K562 (cell line): Measurements from ENCODE around the gene SYT6. TPM values are rescaled to one million over a fixed set of nuclear protein-coding genes. Genes with fewer than 3 reads are reported as not detected.

ENCODE experiments used
- CBFA2T2 ChIP-seq: fragments of 450-650 bp; conservative IDR thresholded peaks from 2 replicates; pipeline ENCODE4 v1.6.1; 2017; ENCODE audit warnings: mild to moderate bottlenecking
- DDX20 ChIP-seq: fragments of 450-650 bp; IDR thresholded peaks from 2 replicates; pipeline ENCODE4 v1.6.1; 2016; ENCODE audit warnings: missing genetic modification characterization, low read depth, mild to moderate bottlenecking, missing compliant biosample characterization, moderate library complexity
- FOSL1 ChIP-seq: fragments of 200-800 bp; sonication (Bioruptor generic); conservative IDR thresholded peaks from 2 replicates; pipeline ENCODE4 v1.6.1; 2016; ENCODE audit warnings: missing genetic modification characterization, missing compliant biosample characterization
- FOXA1 ChIP-seq: fragments of 450-650 bp; IDR thresholded peaks from 2 replicates; pipeline ENCODE4 v1.6.1; 2016; ENCODE audit warnings: mild to moderate bottlenecking, borderline replicate concordance
- FOXK2 ChIP-seq, 2 experiments: fragments of 450-650 bp; IDR thresholded peaks in 1 of 2; conservative IDR thresholded peaks in 1 of 2; 2 replicates each; pipeline ENCODE4 v1.6.1; 2016; ENCODE audit warnings: low read depth in 2 of 2, mild to moderate bottlenecking in 1 of 2
- MEF2D ChIP-seq: conservative IDR thresholded peaks from 2 replicates; pipeline ENCODE4 v1.6.1; 2016; ENCODE audit warnings: low read depth, missing genetic modification characterization, missing compliant biosample characterization
- NFIX ChIP-seq: fragments of 250-450 bp; sonication (Bioruptor Pico); IDR thresholded peaks from 2 replicates; pipeline ENCODE4 v1.4.0; 2020; ENCODE audit warnings: low read depth, mild to moderate bottlenecking, moderate library complexity
- NFXL1 ChIP-seq: fragments of 450-650 bp; formaldehyde crosslinking; IDR thresholded peaks from 2 replicates; pipeline ENCODE4 v1.4.0; 2021; ENCODE audit warnings: mild to moderate bottlenecking
- RAD21 ChIP-seq, 2 experiments: fragments of 250-450 bp in 1 of 2; fragments of 450-650 bp in 1 of 2; sonication (Bioruptor Pico) in 1 of 2; formaldehyde crosslinking in 1 of 2; IDR thresholded peaks in 1 of 2; conservative IDR thresholded peaks in 1 of 2; 2 replicates each; pipeline versions ENCODE4 v1.4.0 to v1.8.0; 2020 to 2022; ENCODE audit warnings: mild to moderate bottlenecking in 2 of 2, moderate library complexity in 1 of 2
- SMAD2 ChIP-seq: fragments of 150-350 bp; IDR thresholded peaks from 2 replicates; pipeline ENCODE4 v1.6.1; 2014; ENCODE audit warnings: low read depth, mild to moderate bottlenecking, low read length
- TAF9B ChIP-seq: fragments of 450-650 bp; IDR thresholded peaks from 2 replicates; pipeline ENCODE4 v1.6.1; 2018; ENCODE audit warnings: mild to moderate bottlenecking; ENCODE audit not compliant: partially characterized antibody
- ZBTB2 ChIP-seq: fragments of 450-650 bp; IDR thresholded peaks from 2 replicates; pipeline ENCODE4 v1.6.1; 2016; ENCODE audit warnings: antibody characterized with exemption
- ZBTB8A ChIP-seq: fragments of 450-650 bp; IDR thresholded peaks from 2 replicates; pipeline ENCODE4 v1.6.1; 2018; ENCODE audit warnings: mild to moderate bottlenecking, moderate library complexity; ENCODE audit not compliant: partially characterized antibody
- ZNF444 ChIP-seq: fragments of 250-450 bp; sonication (Bioruptor Pico); IDR thresholded peaks from 2 replicates; pipeline ENCODE4 v1.4.0; 2020; ENCODE audit warnings: mild to moderate bottlenecking, moderate library complexity
- ZNF699 ChIP-seq: fragments of 250-450 bp; sonication (Bioruptor Pico); IDR thresholded peaks from 2 replicates; pipeline ENCODE4 v1.8.0; 2021; ENCODE audit warnings: mild to moderate bottlenecking, moderate library complexity; ENCODE audit not compliant: insufficient replicate concordance
- ZSCAN29 ChIP-seq: fragments of 450-650 bp; IDR thresholded peaks from 2 replicates; pipeline ENCODE4 v1.6.1; 2017
- polyA plus RNA-seq, 8 experiments: library from polyadenylated mRNA; depleted of rRNA in 4 of 8; stranded (reverse) in 5 of 8; unstranded in 3 of 8; fragments of >200 nt; fragmentation: Nextera tagmentation in 2 of 8; fragmentation: Illumina TruSeq in 1 of 8; extraction: Ambion mirVana in 2 of 8; extraction: Trizol in 1 of 8; gene quantifications; 2 replicates each; pipeline versions ENCODE4 v1.2.1 to v1.2.3, GENCODE V29; 2011 to 2014; ENCODE audit warnings: inconsistent platforms in 1 of 8, missing spikeins in 1 of 8
- total RNA-seq, 7 experiments: library from RNA; depleted of rRNA in 6 of 7; stranded (reverse); fragments of >200 nt in 6 of 7; fragmentation: Illumina TruSeq in 2 of 7; extraction: Trizol in 2 of 7; gene quantifications; 2 replicates each; pipeline versions ENCODE4 v1.2.1 to v1.2.3, GENCODE V29; 2011 to 2021; ENCODE audit warnings: low replicate concordance in 1 of 7
- TF ChIP-seq, protein P1 (sequence below): fragments of 450-650 bp; formaldehyde crosslinking; IDR thresholded peaks from 2 replicates; pipeline ENCODE4 v1.4.0; 2020; ENCODE audit warnings: mild to moderate bottlenecking, moderate library complexity
- TF ChIP-seq, protein P2 (sequence below), 3 experiments: fragments of 200-800 bp in 1 of 3; sonication (Bioruptor generic) in 1 of 3; sonication (generic) in 1 of 3; formaldehyde crosslinking in 1 of 3; IDR thresholded peaks; 2 replicates each; pipeline versions ENCODE4 v1.6.1 to v1.8.0; 2016 to 2022; ENCODE audit warnings: mild to moderate bottlenecking in 2 of 3, missing compliant biosample characterization in 2 of 3, missing genetic modification characterization in 2 of 3, missing genetic modification reagents in 1 of 3
- TF ChIP-seq, protein P3 (sequence below): fragments of 450-650 bp; formaldehyde crosslinking; IDR thresholded peaks from 2 replicates; pipeline ENCODE4 v1.4.0; 2020; ENCODE audit warnings: mild to moderate bottlenecking, mixed read lengths
- TF ChIP-seq, protein P4 (sequence below), 3 experiments: IDR thresholded peaks in 2 of 3; conservative IDR thresholded peaks in 1 of 3; 2 replicates each; pipeline ENCODE4 v1.5.1; 2011 to 2012; ENCODE audit warnings: low read length in 3 of 3, mild to moderate bottlenecking in 3 of 3, control low read depth in 2 of 3, improper control_type of control experiment in 1 of 3, inconsistent platforms in 1 of 3, low read depth in 1 of 3, mixed read lengths in 1 of 3, moderate library complexity in 1 of 3; ENCODE audit not compliant: insufficient read depth in 2 of 3

Gene SYT6
- total and polyA plus RNA-seq, 9 of the 15 experiments (the other 6 are each of a cell fraction or from before 2014, with no cell fraction given), result 0.06 TPM; not detected in 8

GRCh38 chr1:114122941-114123618 lies 30.6 kb downstream of the SYT6 start (continued):
- peak; percentile 90 for TF ChIP-seq FOSL1
- TF ChIP-seq, protein P1, sequence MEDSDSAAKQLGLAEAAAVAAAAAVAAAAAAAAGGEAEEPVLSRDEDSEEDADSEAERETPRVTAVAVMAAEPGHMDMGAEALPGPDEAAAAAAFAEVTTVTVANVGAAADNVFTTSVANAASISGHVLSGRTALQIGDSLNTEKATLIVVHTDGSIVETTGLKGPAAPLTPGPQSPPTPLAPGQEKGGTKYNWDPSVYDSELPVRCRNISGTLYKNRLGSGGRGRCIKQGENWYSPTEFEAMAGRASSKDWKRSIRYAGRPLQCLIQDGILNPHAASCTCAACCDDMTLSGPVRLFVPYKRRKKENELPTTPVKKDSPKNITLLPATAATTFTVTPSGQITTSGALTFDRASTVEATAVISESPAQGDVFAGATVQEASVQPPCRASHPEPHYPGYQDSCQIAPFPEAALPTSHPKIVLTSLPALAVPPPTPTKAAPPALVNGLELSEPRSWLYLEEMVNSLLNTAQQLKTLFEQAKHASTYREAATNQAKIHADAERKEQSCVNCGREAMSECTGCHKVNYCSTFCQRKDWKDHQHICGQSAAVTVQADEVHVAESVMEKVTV (CRISPR knock-in tag), result no peak
- TF ChIP-seq MEF2D, result no peak
- no peak for TF ChIP-seq ZSCAN29
- no peak for TF ChIP-seq CBFA2T2
- 0 out of 4 replicates have a peak, but pooled peaks of 1 of the 2 experiments have one; percentile 11 for TF ChIP-seq RAD21 (CRISPR knock-in tag; conservative IDR thresholded peaks at IDR 0.05 in 1 of 2, IDR thresholded peaks at IDR 0.05 in 1 of 2)
- no peak for TF ChIP-seq SMAD2
- TF ChIP-seq ZNF699 (CRISPR knock-in tag), result no peak
- TF ChIP-seq NFXL1, result no peak
- TF ChIP-seq DDX20 (tag), result no peak
- no peak for TF ChIP-seq TAF9B
- TF ChIP-seq FOXK2 (conservative IDR thresholded peaks at IDR 0.05 in 1 of 2, IDR thresholded peaks at IDR 0.05 in 1 of 2; ENCODE audit: low read depth in 2 of 2), result no peak
- TF ChIP-seq NFIX (CRISPR knock-in tag), result no peak
- TF ChIP-seq ZBTB2, result no peak
- TF ChIP-seq ZNF444 (CRISPR knock-in tag), result no peak
- no peak for TF ChIP-seq FOXA1
- TF ChIP-seq, protein P2, sequence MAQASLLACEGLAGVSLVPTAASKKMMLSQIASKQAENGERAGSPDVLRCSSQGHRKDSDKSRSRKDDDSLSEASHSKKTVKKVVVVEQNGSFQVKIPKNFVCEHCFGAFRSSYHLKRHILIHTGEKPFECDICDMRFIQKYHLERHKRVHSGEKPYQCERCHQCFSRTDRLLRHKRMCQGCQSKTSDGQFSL (CRISPR knock-in tag; IDR thresholded peaks at IDR 0.05), result no peak
- TF ChIP-seq, protein P2 (tag; IDR thresholded peaks at IDR 0.05), result no peak
- TF ChIP-seq, protein P3, sequence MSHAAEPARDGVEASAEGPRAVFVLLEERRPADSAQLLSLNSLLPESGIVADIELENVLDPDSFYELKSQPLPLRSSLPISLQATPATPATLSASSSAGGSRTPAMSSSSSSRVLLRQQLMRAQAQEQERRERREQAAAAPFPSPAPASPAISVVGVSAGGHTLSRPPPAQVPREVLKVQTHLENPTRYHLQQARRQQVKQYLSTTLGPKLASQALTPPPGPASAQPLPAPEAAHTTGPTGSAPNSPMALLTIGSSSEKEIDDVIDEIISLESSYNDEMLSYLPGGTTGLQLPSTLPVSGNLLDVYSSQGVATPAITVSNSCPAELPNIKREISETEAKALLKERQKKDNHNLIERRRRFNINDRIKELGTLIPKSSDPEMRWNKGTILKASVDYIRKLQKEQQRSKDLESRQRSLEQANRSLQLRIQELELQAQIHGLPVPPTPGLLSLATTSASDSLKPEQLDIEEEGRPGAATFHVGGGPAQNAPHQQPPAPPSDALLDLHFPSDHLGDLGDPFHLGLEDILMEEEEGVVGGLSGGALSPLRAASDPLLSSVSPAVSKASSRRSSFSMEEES, result no peak
- TF ChIP-seq, protein P4, sequence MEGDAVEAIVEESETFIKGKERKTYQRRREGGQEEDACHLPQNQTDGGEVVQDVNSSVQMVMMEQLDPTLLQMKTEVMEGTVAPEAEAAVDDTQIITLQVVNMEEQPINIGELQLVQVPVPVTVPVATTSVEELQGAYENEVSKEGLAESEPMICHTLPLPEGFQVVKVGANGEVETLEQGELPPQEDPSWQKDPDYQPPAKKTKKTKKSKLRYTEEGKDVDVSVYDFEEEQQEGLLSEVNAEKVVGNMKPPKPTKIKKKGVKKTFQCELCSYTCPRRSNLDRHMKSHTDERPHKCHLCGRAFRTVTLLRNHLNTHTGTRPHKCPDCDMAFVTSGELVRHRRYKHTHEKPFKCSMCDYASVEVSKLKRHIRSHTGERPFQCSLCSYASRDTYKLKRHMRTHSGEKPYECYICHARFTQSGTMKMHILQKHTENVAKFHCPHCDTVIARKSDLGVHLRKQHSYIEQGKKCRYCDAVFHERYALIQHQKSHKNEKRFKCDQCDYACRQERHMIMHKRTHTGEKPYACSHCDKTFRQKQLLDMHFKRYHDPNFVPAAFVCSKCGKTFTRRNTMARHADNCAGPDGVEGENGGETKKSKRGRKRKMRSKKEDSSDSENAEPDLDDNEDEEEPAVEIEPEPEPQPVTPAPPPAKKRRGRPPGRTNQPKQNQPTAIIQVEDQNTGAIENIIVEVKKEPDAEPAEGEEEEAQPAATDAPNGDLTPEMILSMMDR (IDR thresholded peaks at IDR 0.05 in 2 of 3, conservative IDR thresholded peaks at IDR 0.05 in 1 of 3; ENCODE audit: insufficient read depth in 2 of 3, low read depth in 1 of 3, low read length in 3 of 3), result peak in 2 of 3 experiments; percentile 16 to 18; a peak in 1 of 6 replicates
- no peak for TF ChIP-seq ZBTB8A
